Left lung (tissue), 10 donors: ENCODE measurements around the gene SLIT3. TPM values are rescaled to one million over a fixed set of nuclear protein-coding genes. Genes with fewer than 3 reads are reported as not detected.

Experiments used
- ATAC-seq: fragments of 200-7000 bp; cut with Tn5 transposase; one replicate; pipeline ENCODE4 v1.9.1; 2020; ENCODE audit warnings: moderate library complexity
- DNase-seq, 4 donors: peaks; one replicate each; pipeline ENCODE4 v3.0.0-alpha.2; 2013 to 2020
- H3K27ac ChIP-seq, 2 donors: fragments of 200-600 bp; sonication (generic) in 1 of 2; one replicate each; pipeline versions ENCODE4 v1.5.0 to v1.8.0; 2020 to 2021
- H3K27me3 ChIP-seq, 2 donors: fragments of 200-600 bp; sonication (generic) in 1 of 2; one replicate each; pipeline versions ENCODE4 v1.5.0 to v1.8.0; 2020 to 2021
- H3K36me3 ChIP-seq, 2 donors: fragments of 200-600 bp; sonication (generic) in 1 of 2; one replicate each; pipeline versions ENCODE4 v1.5.0 to v1.8.0; 2020 to 2021
- H3K4me1 ChIP-seq, 2 donors: fragments of 200-600 bp; one replicate each; pipeline ENCODE4 v1.8.0; 2021
- H3K4me3 ChIP-seq, 2 donors: fragments of 200-600 bp; sonication (generic) in 1 of 2; one replicate each; pipeline versions ENCODE4 v1.5.0 to v1.8.0; 2020 to 2021; ENCODE audit warnings: mild to moderate bottlenecking in 1 of 2
- H3K9me3 ChIP-seq, 2 donors: fragments of 200-600 bp; sonication (generic) in 1 of 2; one replicate each; pipeline versions ENCODE4 v1.5.0 to v1.8.0; 2020 to 2021
- intact Hi-C, 2 donors: fragments of 100-400 bp; cut with DNase I; formaldehyde crosslinking; loops; one replicate each; pipeline versions ENCODE4 v1.11.2 to v1.14.2; 2022
- polyA plus RNA-seq, 6 donors: library from polyadenylated mRNA; unstranded; fragments of 120-200 nt; gene quantifications; one replicate each; pipeline ENCODE4 v1.2.1, GENCODE V29; 2013; ENCODE audit not compliant: insufficient read length in 6 of 6
- total RNA-seq, 2 donors: library from RNA; stranded (reverse); fragmentation: NEBNext Ultra II Directional; extraction: Animal tissue kit (Norgen Biotek cat#: 25700); gene quantifications; one replicate each; pipeline ENCODE4 v1.2.1, GENCODE V29; 2021
- TF ChIP-seq, protein P1 (sequence below), 2 donors: fragments of 200-600 bp; sonication (generic) in 1 of 2; IDR thresholded peaks; one replicate each; pipeline versions ENCODE4 v1.5.0 to v1.8.0; 2021; ENCODE audit warnings: antibody characterized with exemption in 2 of 2
- donor health status: DM: no; HTN: yes; CAD: no.
- donor health status: DM: no; HTN: no; CAD: no.

SLIT3 gene
- total and polyA plus RNA-seq, 8 donors: 37.6 to 77.1 (median 45.9) TPM

DNA sequence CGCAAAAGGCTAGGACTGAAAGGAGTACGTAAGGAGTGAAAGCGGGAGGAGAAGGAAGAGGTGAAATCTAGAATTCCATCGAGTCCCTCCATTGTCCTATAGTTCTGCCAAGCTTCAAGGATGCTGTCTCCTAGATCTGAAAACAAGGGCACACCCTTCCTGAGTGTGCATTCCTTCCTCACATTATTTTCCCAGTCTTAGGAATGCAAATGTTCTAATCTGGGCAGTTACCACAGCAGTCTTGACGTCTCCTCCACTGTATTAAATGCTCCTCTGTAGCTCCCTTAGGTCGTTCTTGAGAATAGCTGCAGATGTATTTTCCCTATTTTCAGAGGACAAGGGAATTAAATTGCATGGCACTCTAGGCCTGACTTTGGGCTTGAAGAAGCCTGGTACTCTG lies 127.6 kb downstream of the SLIT3 start:
- no peak for ATAC-seq
- intact Hi-C loops: no loop called here
- Histone ChIP-seq H3K9me3 (no peaks in the 10 kb centered on the region), H3K4me1 (no peaks in the 10 kb centered on the region), H3K36me3 (no peaks in the 10 kb centered on the region), H3K4me3 (no peak overlapping the region), H3K27ac (no peak overlapping the region), H3K27me3 (no peaks in the 10 kb centered on the region)
- TF ChIP-seq, protein P1, sequence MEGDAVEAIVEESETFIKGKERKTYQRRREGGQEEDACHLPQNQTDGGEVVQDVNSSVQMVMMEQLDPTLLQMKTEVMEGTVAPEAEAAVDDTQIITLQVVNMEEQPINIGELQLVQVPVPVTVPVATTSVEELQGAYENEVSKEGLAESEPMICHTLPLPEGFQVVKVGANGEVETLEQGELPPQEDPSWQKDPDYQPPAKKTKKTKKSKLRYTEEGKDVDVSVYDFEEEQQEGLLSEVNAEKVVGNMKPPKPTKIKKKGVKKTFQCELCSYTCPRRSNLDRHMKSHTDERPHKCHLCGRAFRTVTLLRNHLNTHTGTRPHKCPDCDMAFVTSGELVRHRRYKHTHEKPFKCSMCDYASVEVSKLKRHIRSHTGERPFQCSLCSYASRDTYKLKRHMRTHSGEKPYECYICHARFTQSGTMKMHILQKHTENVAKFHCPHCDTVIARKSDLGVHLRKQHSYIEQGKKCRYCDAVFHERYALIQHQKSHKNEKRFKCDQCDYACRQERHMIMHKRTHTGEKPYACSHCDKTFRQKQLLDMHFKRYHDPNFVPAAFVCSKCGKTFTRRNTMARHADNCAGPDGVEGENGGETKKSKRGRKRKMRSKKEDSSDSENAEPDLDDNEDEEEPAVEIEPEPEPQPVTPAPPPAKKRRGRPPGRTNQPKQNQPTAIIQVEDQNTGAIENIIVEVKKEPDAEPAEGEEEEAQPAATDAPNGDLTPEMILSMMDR (IDR thresholded peaks at IDR 0.05): no peak
- no peak for DNase-seq

DNA sequence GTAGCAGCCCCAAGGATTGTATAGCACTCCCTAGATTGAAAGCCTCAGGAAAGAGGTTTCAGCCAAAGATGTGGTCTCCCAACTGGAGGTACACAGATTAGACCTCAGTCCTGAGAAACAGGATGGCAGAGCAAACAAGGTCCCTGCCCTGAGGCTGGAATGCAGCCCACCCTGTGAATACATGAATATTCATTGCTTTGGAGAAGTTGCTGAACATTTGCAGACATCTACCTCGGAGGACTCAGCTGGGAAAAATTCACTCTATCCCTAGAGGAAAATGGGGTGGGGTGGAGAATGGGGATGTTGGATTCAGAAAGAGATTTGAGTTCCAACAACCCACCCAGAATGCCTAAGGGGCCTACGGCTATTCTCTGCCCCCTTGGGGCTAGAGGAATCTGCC lies 129.4 kb downstream of the SLIT3 start:
- intact Hi-C loops: no loop called here
- H3K27me3 ChIP-seq: no peaks in the 10 kb centered on the region
- H3K9me3 ChIP-seq: no peaks in the 10 kb centered on the region
- no peaks in the 10 kb centered on the region for H3K36me3 ChIP-seq
- no peak overlapping the region for H3K4me3 ChIP-seq
- TF ChIP-seq, protein P1 (IDR thresholded peaks at IDR 0.05): no peak
- ATAC-seq: no peak
- no peak overlapping the region for H3K27ac ChIP-seq
- DNase-seq: no peak
- no peaks in the 10 kb centered on the region for H3K4me1 ChIP-seq

- intact Hi-C loops: no loop called here
- no peak overlapping the region for H3K27ac ChIP-seq
- no peak overlapping the region for H3K4me3 ChIP-seq
- no peak for DNase-seq
- H3K9me3 ChIP-seq: no peaks in the 10 kb centered on the region
- TF ChIP-seq, protein P1 (IDR thresholded peaks at IDR 0.05): no peak
- H3K27me3 ChIP-seq: no peaks in the 10 kb centered on the region
- ATAC-seq: no peak
- H3K36me3 ChIP-seq: no peaks in the 10 kb centered on the region
- H3K4me1 ChIP-seq: no peaks in the 10 kb centered on the region
Measured at GRCh38 chr5:169169783-169170182, 131.2 kb downstream of the SLIT3 start.

GRCh38 chr5:169168280-169168679 lies 132.7 kb downstream of the SLIT3 start:
- Histone ChIP-seq H3K27ac (no peak overlapping the region), H3K27me3 (no peaks in the 10 kb centered on the region), H3K9me3 (no peaks in the 10 kb centered on the region), H3K36me3 (no peaks in the 10 kb centered on the region), H3K4me3 (no peak overlapping the region), H3K4me1 (no peaks in the 10 kb centered on the region)
- TF ChIP-seq, protein P1 (IDR thresholded peaks at IDR 0.05): no peak
- no peak for DNase-seq
- intact Hi-C loops: no loop called here
- no peak for ATAC-seq

DNA sequence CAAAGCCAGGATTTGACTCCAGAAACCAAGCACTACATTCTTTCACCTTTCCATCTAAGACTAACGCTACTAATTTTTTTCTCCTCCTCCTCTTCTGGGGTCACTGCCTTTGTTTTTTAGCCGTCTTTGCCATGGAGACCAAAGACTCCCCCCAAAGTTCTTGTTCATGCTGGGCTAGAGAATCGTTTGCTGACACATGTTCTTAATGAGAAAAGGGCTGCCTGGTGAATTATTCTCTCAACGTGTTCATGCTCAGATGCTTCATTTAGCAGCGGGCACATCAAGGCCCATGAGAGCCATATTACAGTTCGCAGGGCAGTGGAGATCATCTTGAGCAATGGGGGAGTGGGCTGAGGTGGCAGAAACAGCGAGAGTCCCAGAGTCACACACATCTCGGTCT lies 134.9 kb downstream of the SLIT3 start:
- Histone ChIP-seq H3K27me3 (no peaks in the 10 kb centered on the region), H3K27ac (no peak overlapping the region), H3K36me3 (no peaks in the 10 kb centered on the region), H3K4me3 (no peak overlapping the region), H3K9me3 (no peaks in the 10 kb centered on the region), H3K4me1 (no peaks in the 10 kb centered on the region)
- intact Hi-C loops: no loop called here
- ATAC-seq (no peak), DNase-seq (no peak)
- TF ChIP-seq, protein P1 (IDR thresholded peaks at IDR 0.05): no peak
